Liver (tissue), 3 donors: ENCODE data around the gene EIF3F.

Source experiments
- EGR1 ChIP-seq, 2 donors: IDR thresholded peaks; 2 replicates each; pipeline ENCODE4 v1.6.1; 2016 to 2018; ENCODE audit warnings: antibody characterized with exemption in 2 of 2, low read depth in 2 of 2
- GABPA ChIP-seq, 2 donors: IDR thresholded peaks in 1 of 2; conservative IDR thresholded peaks in 1 of 2; 2 replicates each; pipeline ENCODE4 v1.6.1; 2016; ENCODE audit warnings: antibody characterized with exemption in 2 of 2, mild to moderate bottlenecking in 1 of 2, moderate library complexity in 1 of 2
- HNF4A ChIP-seq, 2 donors: conservative IDR thresholded peaks; 2 replicates each; pipeline ENCODE4 v1.6.1; 2016; ENCODE audit warnings: antibody characterized with exemption in 2 of 2, mild to moderate bottlenecking in 2 of 2
- JUND ChIP-seq, 2 donors: IDR thresholded peaks; 2 replicates each; pipeline ENCODE4 v1.6.1; 2016; ENCODE audit warnings: antibody characterized with exemption in 2 of 2
- MAX ChIP-seq: IDR thresholded peaks from 2 replicates; pipeline ENCODE4 v1.6.1; 2016; ENCODE audit warnings: antibody characterized with exemption
- NR2F2 ChIP-seq: IDR thresholded peaks from 2 replicates; pipeline ENCODE4 v1.6.1; 2016; ENCODE audit warnings: antibody characterized with exemption
- RAD21 ChIP-seq, 2 donors: IDR thresholded peaks; 2 replicates each; pipeline ENCODE4 v1.6.1; 2016; ENCODE audit warnings: antibody characterized with exemption in 2 of 2, mild to moderate bottlenecking in 2 of 2
- SP1 ChIP-seq: IDR thresholded peaks from 2 replicates; pipeline ENCODE4 v1.6.1; 2018; ENCODE audit warnings: antibody characterized with exemption, mild to moderate bottlenecking
- TAF1 ChIP-seq: conservative IDR thresholded peaks from 2 replicates; pipeline ENCODE4 v1.6.1; 2016; ENCODE audit warnings: antibody characterized with exemption, mild to moderate bottlenecking
- YY1 ChIP-seq: IDR thresholded peaks from 2 replicates; pipeline ENCODE4 v1.6.1; 2016; ENCODE audit warnings: antibody characterized with exemption, mild to moderate bottlenecking
- TF ChIP-seq, protein P1 (sequence below): fragments of 150-350 bp; IDR thresholded peaks from 2 replicates; pipeline ENCODE4 v1.5.1; 2017; ENCODE audit warnings: improper control_type of control experiment, low read depth, low read length; ENCODE audit not compliant: missing input control
- TF ChIP-seq, protein P2 (sequence below): IDR thresholded peaks from 2 replicates; pipeline ENCODE4 v1.6.1; 2016; ENCODE audit warnings: antibody characterized with exemption
- TF ChIP-seq, protein P3 (sequence below): IDR thresholded peaks from 2 replicates; pipeline ENCODE4 v1.6.1; 2016; ENCODE audit warnings: antibody characterized with exemption
- TF ChIP-seq, protein P4 (sequence below): IDR thresholded peaks from 2 replicates; pipeline ENCODE4 v1.6.1; 2016; ENCODE audit warnings: antibody characterized with exemption, mild to moderate bottlenecking
- donor health status: healthy.
- donor health status: healthy.

DNA sequence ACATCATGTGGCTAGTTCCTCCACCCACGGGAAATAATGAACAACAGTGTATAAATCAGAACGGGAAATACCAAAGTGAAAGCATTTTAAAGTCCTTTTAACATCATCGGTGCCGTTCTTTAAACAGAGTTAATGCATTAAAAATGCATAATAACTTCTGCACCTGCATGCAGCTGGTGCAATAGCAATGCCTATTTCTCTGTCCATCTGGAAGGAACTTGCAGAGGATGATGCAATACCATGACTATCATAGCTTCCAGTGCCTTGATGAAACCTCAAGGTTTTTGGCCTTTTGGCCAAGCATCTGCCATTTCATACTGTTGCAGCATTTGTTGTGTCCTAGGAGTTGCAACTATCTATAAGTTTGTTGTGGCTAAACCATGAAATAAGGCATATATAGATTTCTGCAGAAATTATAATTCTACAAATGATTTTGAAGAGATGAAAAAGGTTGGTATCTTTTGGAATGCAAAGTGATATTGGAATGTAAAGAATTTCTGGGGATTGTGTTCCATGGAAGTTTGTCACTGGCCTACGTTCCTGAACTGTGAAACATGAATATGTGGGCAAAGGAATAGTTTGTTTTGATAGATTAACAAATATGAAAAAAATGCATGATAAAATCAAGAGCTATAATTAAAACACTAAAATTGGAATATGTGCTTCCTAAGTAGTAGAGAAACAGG, 9.8 kb upstream of the EIF3F start:
- TF ChIP-seq, protein P1, sequence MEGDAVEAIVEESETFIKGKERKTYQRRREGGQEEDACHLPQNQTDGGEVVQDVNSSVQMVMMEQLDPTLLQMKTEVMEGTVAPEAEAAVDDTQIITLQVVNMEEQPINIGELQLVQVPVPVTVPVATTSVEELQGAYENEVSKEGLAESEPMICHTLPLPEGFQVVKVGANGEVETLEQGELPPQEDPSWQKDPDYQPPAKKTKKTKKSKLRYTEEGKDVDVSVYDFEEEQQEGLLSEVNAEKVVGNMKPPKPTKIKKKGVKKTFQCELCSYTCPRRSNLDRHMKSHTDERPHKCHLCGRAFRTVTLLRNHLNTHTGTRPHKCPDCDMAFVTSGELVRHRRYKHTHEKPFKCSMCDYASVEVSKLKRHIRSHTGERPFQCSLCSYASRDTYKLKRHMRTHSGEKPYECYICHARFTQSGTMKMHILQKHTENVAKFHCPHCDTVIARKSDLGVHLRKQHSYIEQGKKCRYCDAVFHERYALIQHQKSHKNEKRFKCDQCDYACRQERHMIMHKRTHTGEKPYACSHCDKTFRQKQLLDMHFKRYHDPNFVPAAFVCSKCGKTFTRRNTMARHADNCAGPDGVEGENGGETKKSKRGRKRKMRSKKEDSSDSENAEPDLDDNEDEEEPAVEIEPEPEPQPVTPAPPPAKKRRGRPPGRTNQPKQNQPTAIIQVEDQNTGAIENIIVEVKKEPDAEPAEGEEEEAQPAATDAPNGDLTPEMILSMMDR = no peak
- TF ChIP-seq, protein P2, sequence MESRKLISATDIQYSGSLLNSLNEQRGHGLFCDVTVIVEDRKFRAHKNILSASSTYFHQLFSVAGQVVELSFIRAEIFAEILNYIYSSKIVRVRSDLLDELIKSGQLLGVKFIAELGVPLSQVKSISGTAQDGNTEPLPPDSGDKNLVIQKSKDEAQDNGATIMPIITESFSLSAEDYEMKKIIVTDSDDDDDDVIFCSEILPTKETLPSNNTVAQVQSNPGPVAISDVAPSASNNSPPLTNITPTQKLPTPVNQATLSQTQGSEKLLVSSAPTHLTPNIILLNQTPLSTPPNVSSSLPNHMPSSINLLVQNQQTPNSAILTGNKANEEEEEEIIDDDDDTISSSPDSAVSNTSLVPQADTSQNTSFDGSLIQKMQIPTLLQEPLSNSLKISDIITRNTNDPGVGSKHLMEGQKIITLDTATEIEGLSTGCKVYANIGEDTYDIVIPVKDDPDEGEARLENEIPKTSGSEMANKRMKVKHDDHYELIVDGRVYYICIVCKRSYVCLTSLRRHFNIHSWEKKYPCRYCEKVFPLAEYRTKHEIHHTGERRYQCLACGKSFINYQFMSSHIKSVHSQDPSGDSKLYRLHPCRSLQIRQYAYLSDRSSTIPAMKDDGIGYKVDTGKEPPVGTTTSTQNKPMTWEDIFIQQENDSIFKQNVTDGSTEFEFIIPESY = no peak
- TF ChIP-seq, protein P3, sequence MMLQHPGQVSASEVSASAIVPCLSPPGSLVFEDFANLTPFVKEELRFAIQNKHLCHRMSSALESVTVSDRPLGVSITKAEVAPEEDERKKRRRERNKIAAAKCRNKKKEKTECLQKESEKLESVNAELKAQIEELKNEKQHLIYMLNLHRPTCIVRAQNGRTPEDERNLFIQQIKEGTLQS = no peak
- TF ChIP-seq, protein P4, sequence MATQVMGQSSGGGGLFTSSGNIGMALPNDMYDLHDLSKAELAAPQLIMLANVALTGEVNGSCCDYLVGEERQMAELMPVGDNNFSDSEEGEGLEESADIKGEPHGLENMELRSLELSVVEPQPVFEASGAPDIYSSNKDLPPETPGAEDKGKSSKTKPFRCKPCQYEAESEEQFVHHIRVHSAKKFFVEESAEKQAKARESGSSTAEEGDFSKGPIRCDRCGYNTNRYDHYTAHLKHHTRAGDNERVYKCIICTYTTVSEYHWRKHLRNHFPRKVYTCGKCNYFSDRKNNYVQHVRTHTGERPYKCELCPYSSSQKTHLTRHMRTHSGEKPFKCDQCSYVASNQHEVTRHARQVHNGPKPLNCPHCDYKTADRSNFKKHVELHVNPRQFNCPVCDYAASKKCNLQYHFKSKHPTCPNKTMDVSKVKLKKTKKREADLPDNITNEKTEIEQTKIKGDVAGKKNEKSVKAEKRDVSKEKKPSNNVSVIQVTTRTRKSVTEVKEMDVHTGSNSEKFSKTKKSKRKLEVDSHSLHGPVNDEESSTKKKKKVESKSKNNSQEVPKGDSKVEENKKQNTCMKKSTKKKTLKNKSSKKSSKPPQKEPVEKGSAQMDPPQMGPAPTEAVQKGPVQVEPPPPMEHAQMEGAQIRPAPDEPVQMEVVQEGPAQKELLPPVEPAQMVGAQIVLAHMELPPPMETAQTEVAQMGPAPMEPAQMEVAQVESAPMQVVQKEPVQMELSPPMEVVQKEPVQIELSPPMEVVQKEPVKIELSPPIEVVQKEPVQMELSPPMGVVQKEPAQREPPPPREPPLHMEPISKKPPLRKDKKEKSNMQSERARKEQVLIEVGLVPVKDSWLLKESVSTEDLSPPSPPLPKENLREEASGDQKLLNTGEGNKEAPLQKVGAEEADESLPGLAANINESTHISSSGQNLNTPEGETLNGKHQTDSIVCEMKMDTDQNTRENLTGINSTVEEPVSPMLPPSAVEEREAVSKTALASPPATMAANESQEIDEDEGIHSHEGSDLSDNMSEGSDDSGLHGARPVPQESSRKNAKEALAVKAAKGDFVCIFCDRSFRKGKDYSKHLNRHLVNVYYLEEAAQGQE = no peak
- TF ChIP-seq RAD21 (IDR thresholded peaks at IDR 0.05) = no peak
- no peak for TF ChIP-seq EGR1 (IDR thresholded peaks at IDR 0.05; ENCODE audit: low read depth in 2 of 2)
- no peak for TF ChIP-seq TAF1
- TF ChIP-seq SP1 = no peak
- no peak for TF ChIP-seq GABPA (IDR thresholded peaks at IDR 0.05 in 1 of 2, conservative IDR thresholded peaks at IDR 0.05 in 1 of 2)
- TF ChIP-seq JUND (IDR thresholded peaks at IDR 0.05) = no peak
- TF ChIP-seq MAX = no peak
- no peak for TF ChIP-seq NR2F2
- TF ChIP-seq YY1 = no peak
- no peak for TF ChIP-seq HNF4A (conservative IDR thresholded peaks at IDR 0.05)
